Mesothelial cell of epicardium (in vitro differentiated cells): ENCODE data around the gene MOK. TPM values are rescaled to one million over a fixed set of nuclear protein-coding genes. Genes with fewer than 3 reads are reported as not detected.

ENCODE experiments used
- DNase-seq, 2 experiments: peaks; one replicate each; pipeline ENCODE4 v3.0.0; 2021; ENCODE audit warnings: low spot score in 2 of 2; ENCODE audit not compliant: unreplicated experiment in 2 of 2
- H3K27ac Mint-ChIP-seq: 2 replicates; pipeline ENCODE4 v1.8.0; 2021; ENCODE audit warnings: mixed read lengths
- H3K27me3 Mint-ChIP-seq: 2 replicates; pipeline ENCODE4 v1.8.0; 2021; ENCODE audit warnings: low read depth, mixed read lengths
- H3K36me3 Mint-ChIP-seq: 2 replicates; pipeline ENCODE4 v1.8.0; 2021; ENCODE audit warnings: mixed read lengths
- H3K4me1 Mint-ChIP-seq: 2 replicates; pipeline ENCODE4 v1.8.0; 2021; ENCODE audit warnings: mixed read lengths
- H3K4me3 Mint-ChIP-seq: 2 replicates; pipeline ENCODE4 v1.8.0; 2021; ENCODE audit warnings: mild to moderate bottlenecking, moderate library complexity, mixed read lengths
- H3K9me3 Mint-ChIP-seq: 2 replicates; pipeline ENCODE4 v1.8.0; 2021; ENCODE audit warnings: mixed read lengths
- CTCF ChIP-seq: fragments of 200-600 bp; sonication (generic); IDR thresholded peaks from one replicate; pipeline ENCODE4 v1.5.0; 2021; ENCODE audit warnings: antibody characterized with exemption; ENCODE audit not compliant: unreplicated experiment
- total RNA-seq: library from RNA; stranded (reverse); gene quantifications from 3 replicates; pipeline ENCODE4 v1.2.1, GENCODE V29; 2021

Gene MOK
- total RNA-seq, 1 donor from 2014 or later, result 34.9 TPM

GRCh38 chr14:102181187-102181586 is 123.8 kb downstream of the MOK start:
- DNase-seq, result no peak
- Mint-ChIP-seq H3K4me3 (no peak overlapping the region), H3K27me3 (no peaks in the 10 kb centered on the region), H3K36me3 (no peaks in the 10 kb centered on the region), H3K27ac (no peak overlapping the region), H3K4me1 (peaks cover 56% of the 10 kb centered on the region), H3K9me3 (no peaks in the 10 kb centered on the region)
- TF ChIP-seq CTCF, result no peak

GRCh38 chr14:102180248-102180998 is 124.5 kb downstream of the MOK start:
- Mint-ChIP-seq H3K27me3 (no peaks in the 10 kb centered on the region), H3K4me3 (no peak overlapping the region), H3K4me1 (peaks cover 51% of the 10 kb centered on the region), H3K36me3 (peaks cover 1% of the 10 kb centered on the region), H3K27ac (peak overlapping the region; percentile 35), H3K9me3 (no peaks in the 10 kb centered on the region)
- no peak for TF ChIP-seq CTCF
- no peak for DNase-seq

Other genes starting within 250 kb of the MOK start
- 325 to 330 TPM (median 330 TPM) in 3 replicates for gene HSP90AA1, start 218.1 kb downstream of the MOK start, total RNA-seq
- gene WDR20, start 165.3 kb downstream of the MOK start, total RNA-seq, result 39.2 to 41.5 TPM (median 39.5 TPM) in 3 replicates
- 17.0 to 20.1 TPM (median 19.2 TPM) in 3 replicates for gene ZNF839, start 14.6 kb upstream of the MOK start, total RNA-seq
- gene CINP, start 57.7 kb upstream of the MOK start, total RNA-seq, result 24.3 to 28.5 TPM (median 26.8 TPM) in 3 replicates
- 29.8 to 35.0 TPM (median 30.0 TPM) in 3 replicates for gene TECPR2, start 57.8 kb upstream of the MOK start, total RNA-seq
- 22.1 to 23.9 TPM (median 22.7 TPM) in 3 replicates for gene ANKRD9, start 204.6 kb upstream of the MOK start, total RNA-seq